ENCODE results near the gene C1R.

C1R gene

DNA sequence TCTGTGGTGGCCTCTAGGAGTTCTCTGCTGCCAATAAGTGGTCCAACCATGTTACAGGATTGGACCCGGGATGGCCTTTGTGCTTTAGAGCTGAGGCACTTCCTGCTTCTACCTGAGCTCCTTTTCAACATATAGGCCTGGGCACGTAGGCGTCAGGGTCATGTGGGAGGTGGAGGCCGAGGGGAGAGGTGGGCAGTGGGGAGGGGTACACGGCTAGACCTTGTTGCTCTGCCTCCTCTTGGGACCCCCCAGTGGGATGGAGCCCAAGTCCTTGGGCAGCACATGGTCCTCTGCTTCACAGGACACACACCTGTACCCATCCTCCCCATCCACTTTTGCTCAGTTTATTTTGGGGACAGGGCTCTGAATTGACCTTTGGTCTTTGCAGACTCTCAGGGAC, 29.1 kb upstream of the C1R start:
- in situ Hi-C loops (cut with MboI; ENCODE audit: low sequenced_read_pairs), result loop anchor here (25.0 kb wide), 1 partner anchor 184 kb away; the partner anchor contains the start of genes ATN1, C12orf57 and RNU7-1

GRCh38 chr12:7120166-7120565, 27.9 kb upstream of the C1R start:
- in situ Hi-C loops (cut with MboI; ENCODE audit: low sequenced_read_pairs), result loop anchor here (25.0 kb wide), 1 partner anchor 183 kb away; the partner anchor contains the start of genes ATN1, C12orf57 and RNU7-1

DNA sequence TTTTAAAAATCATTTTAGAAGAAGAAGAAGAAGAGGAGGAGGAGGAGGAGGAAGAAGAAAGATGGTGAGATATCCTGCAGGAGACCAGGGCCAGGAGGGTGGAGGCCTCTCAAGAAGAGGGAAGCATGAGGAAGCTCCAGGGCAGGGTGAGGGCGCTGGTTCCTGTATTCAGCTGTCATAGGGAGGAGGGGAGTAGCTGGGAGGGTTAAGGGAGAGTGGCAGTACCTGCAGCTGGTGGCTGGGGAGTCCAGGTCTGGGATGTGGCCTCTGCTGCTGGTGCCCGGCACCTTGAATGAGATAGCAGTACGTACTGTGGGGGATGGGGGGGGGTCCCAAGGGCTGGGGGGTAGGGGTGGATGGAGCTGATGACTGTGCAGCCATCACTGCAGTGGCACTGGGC, 26.6 kb upstream of the C1R start:
- in situ Hi-C loops (cut with MboI; ENCODE audit: low sequenced_read_pairs), result loop anchor here (25.0 kb wide), 1 partner anchor 182 kb away; the partner anchor contains the start of genes ATN1, C12orf57 and RNU7-1

DNA sequence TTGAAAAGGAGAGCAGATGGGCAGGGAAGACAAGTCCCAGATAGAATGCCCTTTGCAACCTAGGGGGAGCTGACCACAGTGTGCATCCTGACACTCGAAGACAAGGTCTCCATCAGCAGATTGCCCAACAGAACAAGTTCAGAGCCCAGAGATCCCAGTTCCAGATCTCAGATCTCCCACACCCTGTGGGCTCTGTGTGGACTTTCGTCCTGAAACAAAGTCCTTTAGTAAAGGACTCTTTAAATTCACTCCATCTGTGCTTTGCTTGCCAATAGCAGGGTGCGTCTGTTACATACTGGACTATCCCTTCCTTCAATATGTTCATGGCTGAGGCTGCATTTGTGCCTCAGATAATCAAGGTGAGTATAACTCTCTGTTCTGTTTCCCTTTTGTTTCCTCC, 25.4 kb upstream of the C1R start:
- in situ Hi-C loops (cut with MboI; ENCODE audit: low sequenced_read_pairs), result loop anchor here (25.0 kb wide), 1 partner anchor 180 kb away; the partner anchor contains the start of genes ATN1, C12orf57 and RNU7-1

GRCh38 chr12:7116916-7117315, 24.7 kb upstream of the C1R start:
- in situ Hi-C loops (cut with MboI; ENCODE audit: low sequenced_read_pairs), result loop anchor here (25.0 kb wide), 1 partner anchor 180 kb away; the partner anchor contains the start of genes ATN1, C12orf57 and RNU7-1

DNA sequence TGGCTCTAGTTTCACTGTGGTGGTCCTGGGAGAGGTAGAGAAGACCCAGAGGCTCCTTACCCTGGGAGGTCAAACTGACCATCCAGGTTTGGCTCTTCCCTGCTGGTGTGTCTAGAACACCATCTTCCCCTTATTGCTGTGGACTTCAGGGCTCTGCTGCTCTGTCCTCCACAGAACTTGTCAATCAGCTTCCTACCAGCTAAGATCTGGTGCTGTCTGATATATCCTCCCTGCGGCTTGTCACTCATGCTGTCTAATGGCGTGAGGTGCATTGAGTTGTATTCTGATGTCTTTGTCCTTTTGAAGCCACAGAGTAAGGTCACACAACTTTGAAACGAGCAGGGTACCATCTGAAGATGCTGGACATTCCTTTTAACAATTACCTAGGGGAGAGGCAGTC, 24.0 kb upstream of the C1R start:
- in situ Hi-C loops (cut with MboI; ENCODE audit: low sequenced_read_pairs), result loop anchor here (25.0 kb wide), 1 partner anchor 179 kb away; the partner anchor contains the start of genes ATN1, C12orf57 and RNU7-1

DNA sequence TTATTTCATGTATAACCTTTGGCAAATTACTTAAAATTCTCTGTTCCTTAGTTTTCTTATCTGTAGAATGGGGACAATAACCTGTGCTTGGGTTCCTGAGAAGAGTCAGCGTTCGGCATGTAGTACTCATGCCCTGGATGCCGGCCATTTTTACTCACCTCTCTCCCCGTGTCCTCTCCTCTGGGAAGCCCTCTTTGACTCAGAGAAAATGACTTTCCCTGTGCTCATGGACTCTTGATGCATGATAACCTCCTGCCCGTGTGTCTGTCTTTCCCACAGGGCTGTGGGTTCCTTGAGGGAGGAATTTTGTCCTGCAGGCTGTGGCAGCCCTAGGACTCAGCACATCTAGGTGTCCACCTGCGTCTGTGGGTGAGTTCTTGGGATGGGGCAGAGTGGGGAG, 22.6 kb upstream of the C1R start:
- in situ Hi-C loops (cut with MboI; ENCODE audit: low sequenced_read_pairs), result loop anchor here (25.0 kb wide), 1 partner anchor 178 kb away; the partner anchor contains the start of genes ATN1, C12orf57 and RNU7-1

GRCh38 chr12:7114008-7114407, 21.8 kb upstream of the C1R start:
- in situ Hi-C loops (cut with MboI; ENCODE audit: low sequenced_read_pairs), result loop anchor here (25.0 kb wide), 1 partner anchor 177 kb away; the partner anchor contains the start of genes ATN1, C12orf57 and RNU7-1

GRCh38 chr12:7113389-7113871, 21.2 kb upstream of the C1R start:
- in situ Hi-C loops (cut with MboI; ENCODE audit: low sequenced_read_pairs), result loop anchor here (25.0 kb wide), 1 partner anchor 176 kb away; the partner anchor contains the start of genes ATN1, C12orf57 and RNU7-1

DNA sequence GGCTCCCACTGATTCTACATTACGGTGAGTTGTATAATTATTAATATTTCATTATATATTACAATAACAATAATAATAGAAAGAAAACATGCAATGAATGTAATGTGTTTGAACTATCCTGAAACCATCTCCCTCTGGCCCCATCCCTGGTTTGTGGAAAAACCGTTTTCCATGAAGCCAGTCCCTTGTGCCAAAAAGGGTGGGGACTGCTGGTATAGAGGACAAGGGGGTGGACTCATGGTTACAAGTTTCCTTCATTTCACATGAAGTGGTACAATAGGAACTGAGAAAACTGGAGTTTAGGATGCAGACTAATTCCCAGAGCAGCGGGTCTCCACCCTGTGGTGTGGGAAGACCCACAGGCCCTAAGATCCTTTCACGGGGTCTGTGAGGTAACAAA, 19.8 kb upstream of the C1R start:
- in situ Hi-C loops (cut with MboI; ENCODE audit: low sequenced_read_pairs), result loop anchor here (25.0 kb wide), 1 partner anchor 175 kb away; the partner anchor contains the start of genes ATN1, C12orf57 and RNU7-1

DNA sequence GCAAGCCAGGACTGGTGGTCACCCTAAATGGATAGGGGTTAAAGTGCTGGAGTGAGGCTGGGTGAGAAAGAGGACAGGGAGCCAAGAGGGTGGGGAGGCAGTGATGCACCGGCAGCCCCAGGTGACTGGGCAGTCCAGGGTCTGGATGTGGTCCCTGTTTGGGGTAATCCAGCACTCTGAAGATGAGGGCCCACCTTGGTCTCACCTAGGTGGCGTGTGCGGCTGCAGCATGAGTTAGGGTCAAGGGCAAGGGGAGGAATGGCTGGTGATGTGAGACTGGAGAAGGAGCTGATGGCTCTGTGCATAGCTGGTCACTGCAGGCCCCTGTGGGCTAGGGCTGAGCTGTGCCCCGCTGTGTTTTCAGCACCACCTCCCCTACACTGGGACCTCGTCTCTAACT, 18.4 kb upstream of the C1R start:
- in situ Hi-C loops (cut with MboI; ENCODE audit: low sequenced_read_pairs), result loop anchor here (25.0 kb wide), 1 partner anchor 173 kb away; the partner anchor contains the start of genes ATN1, C12orf57 and RNU7-1

DNA sequence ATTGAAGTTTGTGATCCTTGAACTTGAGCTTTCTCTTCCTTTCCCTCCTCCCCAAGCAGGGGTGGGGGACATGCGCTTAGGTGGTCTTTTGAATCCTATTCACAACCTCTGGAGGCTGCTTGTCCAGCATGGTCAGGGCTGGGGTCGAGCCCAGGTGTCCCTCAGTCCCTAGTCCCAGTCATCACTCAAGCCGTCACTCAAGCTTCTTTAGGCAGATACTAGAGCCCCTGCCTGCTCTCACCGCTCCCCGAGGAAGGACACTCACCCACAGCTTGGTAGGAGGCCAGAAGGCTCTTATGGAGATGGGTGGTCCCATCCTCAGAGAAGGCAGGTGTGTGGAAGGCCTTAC, 17.3 kb upstream of the C1R start:
- in situ Hi-C loops (cut with MboI; ENCODE audit: low sequenced_read_pairs), result loop anchor here (25.0 kb wide), 1 partner anchor 172 kb away; the partner anchor contains the start of genes ATN1, C12orf57 and RNU7-1

DNA sequence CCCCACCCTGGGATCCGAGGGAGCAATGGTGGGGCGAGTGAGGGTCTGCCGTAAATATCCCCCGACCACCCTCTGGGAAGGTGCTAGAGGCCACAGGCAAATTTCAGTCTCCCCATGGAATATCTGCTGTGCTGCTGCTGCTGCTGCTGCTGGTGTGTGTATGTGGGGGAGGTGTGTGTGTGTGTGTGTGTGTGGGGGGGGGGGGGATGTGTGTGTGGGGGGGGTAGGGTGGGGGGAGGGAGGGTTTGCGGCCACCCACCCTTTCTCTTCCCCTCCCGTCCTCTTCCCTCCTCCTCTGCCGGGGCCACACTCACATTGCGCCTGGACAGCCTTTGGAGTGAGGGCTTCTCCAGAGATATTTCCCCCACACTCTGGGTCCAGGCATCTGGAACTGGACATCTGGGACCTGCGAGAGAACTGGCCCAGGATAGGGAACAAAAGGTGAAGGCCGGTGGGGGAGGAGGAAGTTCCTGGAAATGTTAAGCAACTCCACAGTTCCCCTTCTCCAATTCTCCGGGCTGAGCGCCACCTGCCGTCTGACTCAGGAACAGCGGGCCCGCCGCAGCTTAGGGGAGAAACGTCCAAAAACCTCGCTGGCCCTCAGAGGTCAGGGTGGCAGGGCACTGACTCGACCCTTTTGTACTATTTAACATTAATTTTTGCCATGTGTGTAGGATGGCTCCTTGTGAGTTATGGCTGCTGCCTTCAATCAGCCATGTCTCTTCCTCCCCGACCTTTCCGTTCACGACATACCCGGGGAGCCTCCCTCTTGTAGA, 16.7 kb upstream of the C1R start, which contains the start of gene C1RL:
Gene C1RL (minus strand): TSS at position 419 of the 776 bp plus-strand sequence. CDS start 34 bp downstream, at position 385.
- in situ Hi-C loops (cut with MboI; ENCODE audit: low sequenced_read_pairs), result loop anchor here (25.0 kb wide), 1 partner anchor 172 kb away; the partner anchor contains the start of genes ATN1, C12orf57 and RNU7-1

DNA sequence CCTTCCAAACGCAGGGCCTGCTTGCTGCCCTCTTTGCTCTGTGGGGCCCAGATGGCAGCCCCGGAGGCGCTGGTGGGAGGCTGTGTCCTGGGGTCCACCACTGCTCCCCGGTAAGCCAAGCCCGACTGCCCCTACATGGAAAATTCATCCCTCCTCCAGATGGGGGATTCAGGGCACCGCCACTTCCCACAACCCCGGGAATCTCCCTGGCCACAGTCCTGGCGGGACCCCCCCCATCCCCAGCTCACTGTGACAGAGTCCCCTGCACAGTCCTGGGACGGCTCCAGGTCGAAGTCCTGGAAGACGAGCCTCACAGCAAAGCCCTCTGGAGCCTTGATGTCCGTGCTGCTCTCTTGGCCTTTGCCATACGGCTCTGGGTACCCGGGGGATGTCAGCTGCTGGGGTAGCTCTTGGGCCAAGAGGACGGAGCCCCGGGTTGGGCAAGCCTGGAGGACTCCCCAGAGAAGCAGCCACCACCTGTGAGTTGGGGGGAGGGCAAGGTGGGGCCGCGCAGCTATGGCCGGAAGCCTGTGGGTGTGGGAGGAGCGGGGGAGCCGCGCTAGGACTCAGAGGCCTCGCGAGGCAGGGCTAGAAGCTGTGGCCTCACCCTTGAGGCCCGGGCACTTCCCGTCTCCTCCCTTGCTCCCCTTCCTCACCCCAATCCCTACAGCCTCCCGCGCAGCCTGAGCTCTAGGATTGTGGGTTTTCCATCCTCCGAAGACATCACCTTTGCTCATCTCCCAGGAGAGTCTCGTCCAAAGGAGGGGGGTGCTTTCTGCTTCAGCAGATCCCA, 16.0 kb upstream of the C1R start:
- in situ Hi-C loops (cut with MboI; ENCODE audit: low sequenced_read_pairs), result loop anchor here (25.0 kb wide), 1 partner anchor 171 kb away; the partner anchor contains the start of genes ATN1, C12orf57 and RNU7-1

DNA sequence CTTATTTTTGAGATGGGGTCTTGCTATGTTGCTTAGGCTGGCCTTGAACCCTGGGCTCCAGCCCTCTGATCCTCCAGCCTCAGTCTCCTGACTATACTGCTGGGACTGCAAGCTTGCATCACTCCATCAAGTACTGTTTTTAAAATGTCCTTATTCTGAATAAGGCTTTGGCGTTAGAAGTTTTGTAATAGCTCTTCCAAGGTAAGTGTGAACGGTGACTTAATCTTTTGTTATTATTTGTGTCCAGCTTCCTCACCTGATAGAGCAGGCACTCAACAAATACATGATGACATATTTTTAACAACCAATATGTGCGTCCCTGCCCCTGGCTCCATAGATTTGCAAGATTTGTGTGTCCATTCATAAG, 15.4 kb upstream of the C1R start:
- in situ Hi-C loops (cut with MboI; ENCODE audit: low sequenced_read_pairs), result loop anchor here (25.0 kb wide), 1 partner anchor 170 kb away; the partner anchor contains the start of genes ATN1, C12orf57 and RNU7-1

DNA sequence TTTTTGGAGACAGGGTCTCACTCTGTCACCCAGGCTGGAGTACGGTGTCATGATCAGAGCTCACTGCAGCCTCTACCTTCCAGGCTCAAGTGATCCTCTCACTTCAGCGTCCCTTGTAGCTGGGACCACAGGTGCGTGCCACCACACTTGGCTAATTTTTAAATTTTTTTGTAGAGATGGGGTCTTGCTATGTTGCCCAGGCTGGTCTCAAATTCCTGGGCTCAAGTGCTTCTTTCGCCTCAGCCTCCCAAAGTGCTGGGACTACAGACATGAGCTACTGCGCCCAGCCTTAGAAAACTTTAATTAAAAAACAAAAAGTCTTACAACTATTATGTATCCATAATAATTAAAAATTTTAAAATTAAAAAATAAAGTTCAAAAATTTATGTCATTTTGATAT, 14.9 kb upstream of the C1R start:
- in situ Hi-C loops (cut with MboI; ENCODE audit: low sequenced_read_pairs), result loop anchor here (25.0 kb wide), 1 partner anchor 170 kb away; the partner anchor contains the start of genes ATN1, C12orf57 and RNU7-1

DNA sequence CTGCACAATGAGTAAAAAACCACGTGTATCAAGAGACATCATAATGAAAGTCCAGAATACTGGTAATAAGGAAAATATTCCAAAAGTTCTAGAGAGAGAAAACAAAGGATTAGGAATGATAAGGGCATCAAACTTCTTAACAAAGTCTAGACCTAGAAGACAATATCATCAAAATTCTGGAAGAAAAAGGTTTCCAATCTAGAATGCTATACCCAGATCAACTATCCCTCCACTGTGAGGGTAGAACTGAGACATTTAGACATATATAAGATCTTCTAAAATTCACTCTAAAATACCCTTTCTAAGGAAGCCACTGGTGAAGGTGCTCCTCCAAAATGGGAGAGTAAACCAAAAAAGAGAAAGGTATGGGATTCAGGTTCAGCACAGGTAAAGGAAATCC, 13.8 kb upstream of the C1R start:
- in situ Hi-C loops (cut with MboI; ENCODE audit: low sequenced_read_pairs), result loop anchor here (25.0 kb wide), 1 partner anchor 169 kb away; the partner anchor contains the start of genes ATN1, C12orf57 and RNU7-1

GRCh38 chr12:7103837-7104584, 11.8 kb upstream of the C1R start:
- in situ Hi-C loops (cut with MboI; ENCODE audit: low sequenced_read_pairs), result loop anchor here (25.0 kb wide), 1 partner anchor 167 kb away; the partner anchor contains the start of genes ATN1, C12orf57 and RNU7-1

GRCh38 chr12:7102582-7102981, 10.3 kb upstream of the C1R start:
- in situ Hi-C loops (cut with MboI; ENCODE audit: low sequenced_read_pairs), result loop anchor here (25.0 kb wide), 1 partner anchor 165 kb away; the partner anchor contains the start of genes ATN1, C12orf57 and RNU7-1
